ENCODE results near the gene GRK5.

DNA sequence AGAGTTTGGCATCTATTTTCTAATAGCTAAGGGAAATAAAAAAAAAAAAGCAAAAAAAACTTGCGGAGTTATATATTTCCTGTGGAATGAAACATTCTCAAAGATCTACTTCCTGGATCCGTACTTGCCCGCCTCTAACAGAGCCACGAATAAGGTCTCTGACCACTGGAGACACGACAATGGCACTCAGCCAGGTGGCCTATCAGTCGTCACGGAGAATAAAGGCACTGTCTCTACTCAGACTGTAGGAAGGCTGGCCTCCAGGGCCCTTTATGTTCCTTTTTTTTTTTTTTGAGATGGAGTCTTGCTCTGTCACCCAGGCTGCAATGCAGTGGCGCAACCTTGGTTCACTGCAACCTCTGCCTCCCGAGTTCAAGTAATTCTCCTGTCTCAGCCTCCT lies 276.5 kb downstream of the GRK5 start:
- TF ChIP-seq, protein P1, sequence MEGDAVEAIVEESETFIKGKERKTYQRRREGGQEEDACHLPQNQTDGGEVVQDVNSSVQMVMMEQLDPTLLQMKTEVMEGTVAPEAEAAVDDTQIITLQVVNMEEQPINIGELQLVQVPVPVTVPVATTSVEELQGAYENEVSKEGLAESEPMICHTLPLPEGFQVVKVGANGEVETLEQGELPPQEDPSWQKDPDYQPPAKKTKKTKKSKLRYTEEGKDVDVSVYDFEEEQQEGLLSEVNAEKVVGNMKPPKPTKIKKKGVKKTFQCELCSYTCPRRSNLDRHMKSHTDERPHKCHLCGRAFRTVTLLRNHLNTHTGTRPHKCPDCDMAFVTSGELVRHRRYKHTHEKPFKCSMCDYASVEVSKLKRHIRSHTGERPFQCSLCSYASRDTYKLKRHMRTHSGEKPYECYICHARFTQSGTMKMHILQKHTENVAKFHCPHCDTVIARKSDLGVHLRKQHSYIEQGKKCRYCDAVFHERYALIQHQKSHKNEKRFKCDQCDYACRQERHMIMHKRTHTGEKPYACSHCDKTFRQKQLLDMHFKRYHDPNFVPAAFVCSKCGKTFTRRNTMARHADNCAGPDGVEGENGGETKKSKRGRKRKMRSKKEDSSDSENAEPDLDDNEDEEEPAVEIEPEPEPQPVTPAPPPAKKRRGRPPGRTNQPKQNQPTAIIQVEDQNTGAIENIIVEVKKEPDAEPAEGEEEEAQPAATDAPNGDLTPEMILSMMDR (conservative IDR thresholded peaks at IDR 0.05; ENCODE audit: low read depth, low read length): no peak
- no peak for TF ChIP-seq EZH2phosphoT487 (IDR thresholded peaks at IDR 0.05; ENCODE audit: borderline replicate concordance, low read length)
